Adipose tissue (tissue), 3 donors: Measurements from ENCODE around the gene STAT5A. TPM values are rescaled to one million over a fixed set of nuclear protein-coding genes. Genes with fewer than 3 reads are reported as not detected.
"Not testable (repeated sequence)": the region's sequence is repeated elsewhere in the genome, so short reads cannot be mapped to it uniquely, and the experiment has no call there.

Experiments
- H3K27ac ChIP-seq: one replicate; pipeline ENCODE4 v1.5.1; 2013; ENCODE audit warnings: low read depth, low read length
- WGBS, 3 donors: extraction: QIAGEN DNeasy Blood & Tissue Kit; methylation state at CpG; one replicate each; pipeline ENCODE4 v1.1.7; 2013; 5-methylcytosine and 5-hydroxymethylcytosine counted together
- polyA plus RNA-seq, 3 donors: library from polyadenylated mRNA; stranded (reverse); fragments of 200-250 nt; gene quantifications; one replicate each; pipeline ENCODE4 v1.2.3, GENCODE V29; 2013
- donor health status: healthy with polysubstance abuse.
- donor health status: Bipolar disorder and iron deficiency.
- donor health status: healthy.

STAT5A gene
- polyA plus RNA-seq: 100 to 1,000 TPM in 1 of 3 donors, 10 to 100 TPM in 2; 22.7 to 151 (median 57.1) TPM

GRCh38 chr17:42287977-42288802 lies at the start of gene STAT5A:
Gene STAT5A (plus strand): TSS chr17:42288498. CDS start chr17:42289412, 914 bp downstream.
- WGBS, 3 donors: 2 to 6% (median 3%) methylated on average over 55 to 88 of the region's 88 CpGs
- H3K27ac ChIP-seq: peak within 1 kb of the TSS; percentile 84

GRCh38 chr17:42239576-42239975 lies 48.7 kb upstream of the STAT5A start:
- WGBS, 3 donors: 83 to 89% (median 86%) methylated on average over 7 of the region's 7 CpGs
- not testable (repeated sequence) for H3K27ac ChIP-seq

GRCh38 chr17:42240201-42240600 lies 48.1 kb upstream of the STAT5A start:
- 72 to 89% (median 82%) methylated on average over 5 of the region's 5 CpGs for WGBS, 3 donors
- no peak overlapping the region for H3K27ac ChIP-seq

GRCh38 chr17:42240863-42241262 lies 47.4 kb upstream of the STAT5A start:
- WGBS, 3 donors: 70 to 83% (median 82%) methylated on average over 4 of the region's 4 CpGs
- H3K27ac ChIP-seq: not testable (repeated sequence)

GRCh38 chr17:42241871-42242270 lies 46.4 kb upstream of the STAT5A start:
- 94 to 100% (median 97%) methylated on average over 1 of the region's 1 CpG for WGBS, 3 donors

GRCh38 chr17:42243493-42243982 lies 44.8 kb upstream of the STAT5A start:
- no peak overlapping the region for H3K27ac ChIP-seq
- 74 to 87% (median 85%) methylated on average over 5 of the region's 5 CpGs for WGBS, 3 donors

More at GRCh38 chr17:42241871-42242270, 46.4 kb upstream of the STAT5A start:
- H3K27ac ChIP-seq: no peak overlapping the region

- not testable (repeated sequence) for H3K27ac ChIP-seq
- WGBS, 3 donors: 98% methylated on average over 3 of the region's 3 CpGs
Observed at GRCh38 chr17:42244116-42244515, 44.2 kb upstream of the STAT5A start.

GRCh38 chr17:42245183-42245582 lies 43.1 kb upstream of the STAT5A start:
- WGBS, 3 donors: 94% methylated on average over 10 to 11 of the region's 11 CpGs
- H3K27ac ChIP-seq: not testable (repeated sequence)

GRCh38 chr17:42246515-42246914 lies 41.8 kb upstream of the STAT5A start:
- H3K27ac ChIP-seq: peak overlapping the region; percentile 73
- 50 to 68% (median 61%) methylated on average over 7 of the region's 7 CpGs for WGBS, 3 donors

GRCh38 chr17:42247734-42248133 lies 40.6 kb upstream of the STAT5A start:
- 89 to 98% (median 92%) methylated on average over 5 of the region's 5 CpGs for WGBS, 3 donors
- H3K27ac ChIP-seq: peak overlapping the region; percentile 64

GRCh38 chr17:42248351-42249179 lies 39.7 kb upstream of the STAT5A start:
- WGBS, 3 donors: 5 to 45% (median 6%) methylated on average over 13 of the region's 13 CpGs
- peak overlapping the region; percentile 64 for H3K27ac ChIP-seq

GRCh38 chr17:42249681-42250446 lies 38.4 kb upstream of the STAT5A start:
- no peak overlapping the region for H3K27ac ChIP-seq
- 75 to 86% (median 78%) methylated on average over 14 of the region's 14 CpGs for WGBS, 3 donors

GRCh38 chr17:42251115-42251514 lies 37.2 kb upstream of the STAT5A start:
- WGBS, 3 donors: 29 to 76% (median 43%) methylated on average over 2 of the region's 2 CpGs
- no peak overlapping the region for H3K27ac ChIP-seq

GRCh38 chr17:42252597-42253550 lies 35.4 kb upstream of the STAT5A start:
- 54 to 79% (median 55%) methylated on average over 4 of the region's 4 CpGs for WGBS, 3 donors
- no peak overlapping the region for H3K27ac ChIP-seq

- 96 to 98% (median 96%) methylated on average over 5 of the region's 5 CpGs for WGBS, 3 donors
- no peak overlapping the region for H3K27ac ChIP-seq
Observed at GRCh38 chr17:42253578-42253977, 34.7 kb upstream of the STAT5A start.

GRCh38 chr17:42255445-42255844 lies 32.9 kb upstream of the STAT5A start:
- H3K27ac ChIP-seq: no peak overlapping the region
- 92 to 96% (median 96%) methylated on average over 8 of the region's 8 CpGs for WGBS, 3 donors

GRCh38 chr17:42260318-42260717 lies 28.0 kb upstream of the STAT5A start:
- WGBS, 3 donors: 91 to 93% (median 93%) methylated on average over 6 of the region's 6 CpGs
- H3K27ac ChIP-seq: no peak overlapping the region
